Measurements from ENCODE around the gene ARHGAP5. TPM values are rescaled to one million over a fixed set of nuclear protein-coding genes. Genes with fewer than 3 reads are reported as not detected.
A peak's percentile ranks its signal among the peaks of the same experiment; 100 is the strongest.

The ARHGAP5 gene, protein sequence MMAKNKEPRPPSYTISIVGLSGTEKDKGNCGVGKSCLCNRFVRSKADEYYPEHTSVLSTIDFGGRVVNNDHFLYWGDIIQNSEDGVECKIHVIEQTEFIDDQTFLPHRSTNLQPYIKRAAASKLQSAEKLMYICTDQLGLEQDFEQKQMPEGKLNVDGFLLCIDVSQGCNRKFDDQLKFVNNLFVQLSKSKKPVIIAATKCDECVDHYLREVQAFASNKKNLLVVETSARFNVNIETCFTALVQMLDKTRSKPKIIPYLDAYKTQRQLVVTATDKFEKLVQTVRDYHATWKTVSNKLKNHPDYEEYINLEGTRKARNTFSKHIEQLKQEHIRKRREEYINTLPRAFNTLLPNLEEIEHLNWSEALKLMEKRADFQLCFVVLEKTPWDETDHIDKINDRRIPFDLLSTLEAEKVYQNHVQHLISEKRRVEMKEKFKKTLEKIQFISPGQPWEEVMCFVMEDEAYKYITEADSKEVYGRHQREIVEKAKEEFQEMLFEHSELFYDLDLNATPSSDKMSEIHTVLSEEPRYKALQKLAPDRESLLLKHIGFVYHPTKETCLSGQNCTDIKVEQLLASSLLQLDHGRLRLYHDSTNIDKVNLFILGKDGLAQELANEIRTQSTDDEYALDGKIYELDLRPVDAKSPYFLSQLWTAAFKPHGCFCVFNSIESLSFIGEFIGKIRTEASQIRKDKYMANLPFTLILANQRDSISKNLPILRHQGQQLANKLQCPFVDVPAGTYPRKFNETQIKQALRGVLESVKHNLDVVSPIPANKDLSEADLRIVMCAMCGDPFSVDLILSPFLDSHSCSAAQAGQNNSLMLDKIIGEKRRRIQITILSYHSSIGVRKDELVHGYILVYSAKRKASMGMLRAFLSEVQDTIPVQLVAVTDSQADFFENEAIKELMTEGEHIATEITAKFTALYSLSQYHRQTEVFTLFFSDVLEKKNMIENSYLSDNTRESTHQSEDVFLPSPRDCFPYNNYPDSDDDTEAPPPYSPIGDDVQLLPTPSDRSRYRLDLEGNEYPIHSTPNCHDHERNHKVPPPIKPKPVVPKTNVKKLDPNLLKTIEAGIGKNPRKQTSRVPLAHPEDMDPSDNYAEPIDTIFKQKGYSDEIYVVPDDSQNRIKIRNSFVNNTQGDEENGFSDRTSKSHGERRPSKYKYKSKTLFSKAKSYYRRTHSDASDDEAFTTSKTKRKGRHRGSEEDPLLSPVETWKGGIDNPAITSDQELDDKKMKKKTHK (N-terminal part only)
- total RNA-seq = 89.5 TPM

DNA sequence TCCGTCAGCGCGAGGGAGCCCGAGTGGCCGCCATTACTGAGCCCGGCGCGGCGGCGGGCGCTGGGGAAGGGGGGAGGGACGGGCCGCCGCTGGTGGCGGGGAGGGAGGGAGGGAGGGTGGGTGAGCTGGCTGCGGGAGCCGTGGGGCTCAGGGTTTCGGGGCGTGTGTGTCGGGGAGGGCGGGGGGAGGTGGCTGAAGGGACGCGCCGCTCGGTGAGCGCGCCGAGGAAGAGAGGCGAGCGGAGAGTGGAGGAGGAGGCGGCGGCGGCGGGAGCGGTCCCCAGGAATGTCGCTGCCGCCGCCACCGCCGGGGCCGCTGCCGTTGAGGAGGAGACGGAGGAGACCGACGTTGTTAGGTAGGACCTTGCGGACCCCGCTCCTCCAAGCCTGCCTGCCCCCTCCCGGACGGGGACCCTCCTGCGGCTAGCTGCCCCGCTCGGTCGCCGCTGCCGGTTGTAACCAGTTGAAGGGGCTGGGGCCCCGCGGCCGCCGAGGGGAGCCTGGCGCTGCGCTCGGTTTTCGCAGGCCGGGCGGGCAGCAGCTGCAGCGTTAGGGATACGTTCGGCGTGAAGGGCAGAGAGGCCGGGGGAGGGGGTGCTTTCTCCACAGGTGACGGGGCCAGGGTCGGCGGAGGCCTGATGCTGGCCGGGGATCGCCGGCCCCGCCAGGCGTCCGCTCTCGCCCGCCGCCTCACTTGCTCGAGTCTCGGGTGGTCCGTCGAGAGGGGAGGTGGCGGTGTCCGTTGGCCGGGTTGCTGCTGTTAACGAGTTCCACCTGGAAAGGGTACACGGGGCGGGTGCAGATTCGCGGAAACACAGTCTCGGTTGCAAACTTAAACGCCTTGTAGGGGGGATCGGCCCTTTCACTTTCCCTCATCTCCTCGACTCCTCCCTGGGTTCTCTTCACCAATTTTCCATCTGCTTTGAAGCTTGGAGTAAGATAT is at the start of gene ARHGAP5:
Gene ARHGAP5, plus strand, starts transcription at position 224 of the 942 bp plus-strand sequence. CDS start 13,366 bp downstream, outside the sequence.
- peaks cover 12% of the 10 kb centered on the region for H3K4me1 ChIP-seq (ENCODE audit: insufficient read depth, low read length)
- no peaks in the 10 kb centered on the region for H3K9me3 ChIP-seq (ENCODE audit: low read depth, low read length)
- no peaks in the 10 kb centered on the region for H3K27me3 ChIP-seq (ENCODE audit: insufficient read depth, low read length)
- peak within 1 kb of the TSS; percentile 69 for H3K4me3 ChIP-seq (ENCODE audit: low read length)

DNA sequence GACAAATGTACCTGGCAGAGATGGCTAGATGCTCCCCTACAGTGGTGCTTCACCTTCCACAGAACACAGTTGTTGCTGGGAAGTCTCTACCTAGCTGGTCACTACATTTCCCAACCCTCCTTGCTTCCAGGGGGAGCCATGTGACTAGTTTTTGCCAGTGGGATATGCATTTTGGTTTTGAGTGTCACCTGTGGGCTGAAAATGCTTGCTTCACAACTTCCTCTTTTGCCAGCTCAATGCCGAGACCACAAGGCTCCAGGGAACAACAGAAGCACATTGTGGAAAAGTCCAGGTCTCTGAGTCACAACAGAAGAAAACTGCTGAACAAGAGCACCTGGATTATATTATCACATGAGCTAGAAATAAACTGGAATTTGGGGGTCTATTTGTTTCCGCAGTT is 48.5 kb upstream of the ARHGAP5 start:
- Histone ChIP-seq H3K4me3 (ENCODE audit: low read length) (no peak overlapping the region), H3K9me3 (ENCODE audit: low read depth, low read length) (no peaks in the 10 kb centered on the region), H3K27me3 (ENCODE audit: insufficient read depth, low read length) (no peaks in the 10 kb centered on the region), H3K4me1 (ENCODE audit: insufficient read depth, low read length) (no peaks in the 10 kb centered on the region)

DNA sequence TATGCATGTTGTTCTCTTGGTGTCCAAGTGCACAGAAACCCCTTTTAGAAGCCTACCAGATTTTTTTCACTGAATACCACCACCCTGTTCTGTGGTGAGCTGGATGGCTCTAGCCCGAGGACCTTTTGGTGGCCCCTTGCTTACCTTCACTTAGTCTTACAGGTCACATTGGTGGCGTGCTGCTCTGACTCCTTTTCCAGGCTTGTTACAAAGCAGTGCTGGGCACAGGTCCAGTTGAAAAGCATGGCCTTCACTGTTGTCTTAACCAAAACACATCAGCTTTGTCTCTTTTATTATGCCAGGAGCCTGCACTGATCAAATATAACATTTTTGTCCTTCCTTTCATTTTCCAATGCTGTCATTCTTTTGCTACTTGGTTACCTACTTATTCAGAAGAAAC is 43.6 kb upstream of the ARHGAP5 start:
- H3K9me3 ChIP-seq (ENCODE audit: low read depth, low read length) = no peaks in the 10 kb centered on the region
- H3K4me1 ChIP-seq (ENCODE audit: insufficient read depth, low read length) = no peaks in the 10 kb centered on the region
- no peak overlapping the region for H3K4me3 ChIP-seq (ENCODE audit: low read length)
- no peaks in the 10 kb centered on the region for H3K27me3 ChIP-seq (ENCODE audit: insufficient read depth, low read length)

DNA sequence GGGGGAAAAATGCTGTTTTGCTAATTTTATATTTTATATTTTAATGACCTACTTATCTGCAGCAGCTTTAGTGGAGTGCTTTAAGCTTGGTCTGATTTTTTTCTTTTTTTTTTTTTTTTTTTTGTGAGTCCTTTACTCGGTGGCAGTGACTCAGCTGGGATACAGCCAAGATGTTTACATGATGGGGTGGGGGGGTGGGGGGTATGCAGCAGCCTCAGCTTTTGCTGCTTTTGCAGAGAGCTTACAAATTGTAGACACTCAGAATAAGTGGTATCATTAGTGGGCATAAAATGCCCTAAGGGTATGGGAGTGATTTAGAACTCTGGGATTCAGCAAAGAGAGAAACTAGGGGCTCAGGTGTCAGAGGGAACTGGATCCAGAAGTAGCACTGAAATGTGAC is 38.2 kb upstream of the ARHGAP5 start:
- Histone ChIP-seq H3K27me3 (ENCODE audit: insufficient read depth, low read length) (no peaks in the 10 kb centered on the region), H3K4me1 (ENCODE audit: insufficient read depth, low read length) (no peaks in the 10 kb centered on the region), H3K4me3 (ENCODE audit: low read length) (no peak overlapping the region), H3K9me3 (ENCODE audit: low read depth, low read length) (no peaks in the 10 kb centered on the region)

DNA sequence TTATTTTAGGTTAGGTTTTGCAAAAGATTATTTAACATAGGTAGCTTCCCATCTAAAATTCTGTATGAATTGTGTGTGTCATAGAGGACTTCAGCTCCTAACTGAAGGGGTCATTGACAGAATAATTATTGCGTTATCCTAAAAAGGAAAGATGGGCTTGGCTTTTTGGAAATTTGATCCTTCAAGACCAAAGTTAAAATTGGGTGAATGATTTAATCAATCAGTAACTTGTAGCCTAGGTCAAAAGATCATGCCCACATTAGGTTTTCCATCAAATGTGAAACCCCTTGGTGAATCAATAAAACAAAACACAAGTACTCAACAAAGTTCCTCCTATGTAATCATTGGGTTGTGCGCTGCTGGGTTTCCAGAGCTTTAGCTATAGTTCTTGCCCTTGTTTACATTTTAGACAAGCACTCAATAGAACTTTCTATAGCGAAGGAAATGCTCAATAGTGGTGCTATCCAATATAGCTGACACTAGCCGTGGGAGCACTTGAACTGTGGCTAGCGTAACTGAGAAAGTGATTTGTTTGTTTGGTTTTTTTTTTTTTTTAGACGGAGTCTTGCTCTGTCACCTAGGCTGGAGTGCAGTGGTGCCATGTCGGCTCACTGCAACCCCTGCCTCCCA is 37.6 kb upstream of the ARHGAP5 start:
- no peaks in the 10 kb centered on the region for H3K9me3 ChIP-seq (ENCODE audit: low read depth, low read length)
- H3K4me1 ChIP-seq (ENCODE audit: insufficient read depth, low read length) = no peaks in the 10 kb centered on the region
- H3K4me3 ChIP-seq (ENCODE audit: low read length) = no peak overlapping the region
- no peaks in the 10 kb centered on the region for H3K27me3 ChIP-seq (ENCODE audit: insufficient read depth, low read length)

DNA sequence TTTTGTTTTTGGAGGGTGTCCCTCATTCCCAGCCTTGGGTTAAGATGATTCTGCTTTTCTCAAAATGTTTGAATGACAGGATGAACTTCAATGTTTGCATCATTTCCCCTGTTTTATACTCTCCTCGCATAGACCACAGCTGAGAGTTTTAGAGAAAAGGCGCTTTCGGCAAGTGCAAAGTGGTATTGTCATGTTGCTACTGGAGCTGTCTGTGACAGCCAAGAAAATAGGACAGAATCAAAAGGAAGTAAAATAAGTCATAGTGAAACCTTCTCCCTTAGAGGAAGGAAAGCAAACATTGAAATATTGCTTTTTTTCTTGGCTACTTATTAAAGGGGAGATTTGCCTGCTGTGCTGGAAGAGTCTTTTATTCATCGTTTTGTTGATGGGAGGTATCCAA is 33.5 kb upstream of the ARHGAP5 start:
- Histone ChIP-seq H3K9me3 (ENCODE audit: low read depth, low read length) (no peaks in the 10 kb centered on the region), H3K27me3 (ENCODE audit: insufficient read depth, low read length) (no peaks in the 10 kb centered on the region), H3K4me1 (ENCODE audit: insufficient read depth, low read length) (no peaks in the 10 kb centered on the region), H3K4me3 (ENCODE audit: low read length) (no peak overlapping the region)

DNA sequence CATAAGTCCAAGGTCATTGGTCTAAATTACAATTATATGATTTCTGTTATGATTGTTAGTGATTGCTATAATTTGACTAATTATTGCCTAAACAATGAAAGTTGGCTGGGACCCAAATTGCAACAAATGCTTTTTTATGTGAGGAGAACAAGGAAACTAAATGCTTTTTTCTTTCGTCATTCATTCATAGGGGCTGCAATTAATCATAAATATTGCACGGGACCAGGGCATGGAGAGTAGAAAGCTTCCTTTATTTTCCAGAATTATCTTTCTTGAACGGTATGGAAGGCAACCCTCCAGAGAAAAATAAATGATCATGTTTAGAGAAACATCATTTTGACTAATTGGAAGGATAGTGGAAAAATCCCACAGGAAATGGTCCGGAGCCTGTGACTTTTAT is 32.6 kb upstream of the ARHGAP5 start:
- H3K27me3 ChIP-seq (ENCODE audit: insufficient read depth, low read length) = no peaks in the 10 kb centered on the region
- peaks cover 6% of the 10 kb centered on the region for H3K4me1 ChIP-seq (ENCODE audit: insufficient read depth, low read length)
- H3K9me3 ChIP-seq (ENCODE audit: low read depth, low read length) = no peaks in the 10 kb centered on the region

DNA sequence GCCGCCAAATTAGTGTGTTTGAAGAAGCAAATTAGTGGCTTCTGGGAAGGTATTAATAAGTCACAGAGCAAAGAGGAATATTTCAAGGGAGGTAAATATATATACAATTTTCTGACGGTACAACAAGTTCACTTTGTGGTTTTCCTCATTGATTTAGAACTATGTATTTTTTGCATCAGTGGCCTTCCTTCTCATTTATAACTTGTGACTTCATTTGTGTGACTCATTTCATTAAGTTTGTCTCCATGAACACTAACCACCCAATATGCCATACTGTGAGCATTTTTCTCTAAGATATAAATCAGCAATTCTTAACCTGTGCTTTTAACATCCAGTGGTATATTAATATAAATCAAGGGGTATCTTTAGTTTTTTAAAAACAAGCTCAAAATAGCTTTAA is 29.3 kb upstream of the ARHGAP5 start:
- Histone ChIP-seq H3K27me3 (ENCODE audit: insufficient read depth, low read length) (no peaks in the 10 kb centered on the region), H3K9me3 (ENCODE audit: low read depth, low read length) (no peaks in the 10 kb centered on the region), H3K4me3 (ENCODE audit: low read length) (no peak overlapping the region), H3K4me1 (ENCODE audit: insufficient read depth, low read length) (peaks cover 14% of the 10 kb centered on the region)

More for the DNA sequence above, 32.6 kb upstream of the ARHGAP5 start:
- H3K4me3 ChIP-seq (ENCODE audit: low read length) = no peak overlapping the region

DNA sequence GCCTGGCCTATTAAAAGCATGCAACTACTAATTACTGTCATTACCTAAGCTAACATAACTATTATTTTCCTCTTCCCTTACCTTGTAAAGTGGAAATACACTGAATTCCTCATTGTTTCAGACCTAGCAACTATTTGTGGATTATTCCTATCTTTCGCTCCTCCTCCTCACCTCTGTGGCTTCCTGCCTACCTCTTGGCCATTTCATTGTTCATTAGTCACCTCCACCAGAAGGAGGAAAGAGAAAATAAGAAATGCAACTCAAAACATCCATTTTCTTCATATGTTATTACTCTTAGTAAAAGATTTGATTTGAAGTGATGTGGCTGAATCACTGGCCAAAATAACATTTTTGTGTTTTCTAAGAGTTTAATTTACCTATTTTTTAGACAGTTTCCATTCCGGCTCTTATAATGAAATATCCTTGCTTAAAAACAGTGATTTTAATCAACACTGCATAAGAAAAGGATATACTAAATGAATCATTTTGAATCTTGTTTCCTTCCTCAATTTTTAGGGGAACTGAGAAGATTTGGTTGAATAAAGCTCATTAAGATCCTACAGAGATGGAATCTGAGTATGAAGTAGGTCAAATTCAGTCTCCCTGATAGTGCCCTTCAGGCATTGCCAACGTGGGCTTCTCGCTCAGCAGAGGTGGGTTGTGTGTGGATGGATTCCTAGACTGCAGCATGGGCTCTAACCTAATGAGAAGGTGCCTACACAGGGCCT is 27.6 kb upstream of the ARHGAP5 start:
- no peak overlapping the region for H3K4me3 ChIP-seq (ENCODE audit: low read length)
- H3K27me3 ChIP-seq (ENCODE audit: insufficient read depth, low read length) = no peaks in the 10 kb centered on the region
- peaks cover 14% of the 10 kb centered on the region for H3K4me1 ChIP-seq (ENCODE audit: insufficient read depth, low read length)
- H3K9me3 ChIP-seq (ENCODE audit: low read depth, low read length) = no peaks in the 10 kb centered on the region

DNA sequence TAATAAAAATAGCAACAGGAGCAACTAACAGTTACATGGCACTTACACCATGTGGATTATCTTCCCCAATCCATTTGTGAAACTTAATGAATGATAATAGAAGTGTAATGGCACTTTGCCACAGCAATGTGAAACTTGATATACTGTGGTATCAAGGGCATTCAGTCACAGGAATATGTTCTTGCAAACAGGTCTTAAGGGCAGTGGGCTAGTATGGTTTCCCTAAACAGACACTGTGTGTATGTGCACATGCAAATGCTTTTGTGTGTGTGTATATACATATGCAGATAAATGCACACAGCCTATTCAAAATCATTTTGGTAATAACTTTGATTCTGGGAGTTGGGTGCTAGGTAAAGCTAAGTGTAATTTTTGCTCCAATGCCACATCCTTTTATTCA is 26.2 kb upstream of the ARHGAP5 start:
- H3K27me3 ChIP-seq (ENCODE audit: insufficient read depth, low read length) = no peaks in the 10 kb centered on the region
- peaks cover 14% of the 10 kb centered on the region for H3K4me1 ChIP-seq (ENCODE audit: insufficient read depth, low read length)
- H3K9me3 ChIP-seq (ENCODE audit: low read depth, low read length) = no peaks in the 10 kb centered on the region
- H3K4me3 ChIP-seq (ENCODE audit: low read length) = no peak overlapping the region

DNA sequence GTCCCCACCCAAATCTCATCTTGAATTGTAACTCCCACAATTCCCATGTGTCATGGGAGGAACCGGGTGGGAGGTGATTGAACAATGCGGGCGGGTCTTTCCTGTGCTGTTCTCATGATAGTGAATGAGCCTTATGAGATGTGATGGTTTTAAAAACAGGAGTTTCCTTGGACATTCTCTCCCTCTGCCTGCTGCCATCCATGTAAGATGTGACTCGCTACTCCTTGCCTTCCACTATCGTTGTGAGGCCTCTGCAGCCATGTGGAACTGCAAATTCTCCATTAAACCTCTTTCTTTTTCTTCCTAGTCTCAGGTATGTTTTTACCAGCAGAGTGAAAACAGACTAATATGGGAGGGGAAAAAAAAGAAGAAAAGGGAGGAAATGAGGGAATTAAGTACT is 22.6 kb upstream of the ARHGAP5 start:
- H3K9me3 ChIP-seq (ENCODE audit: low read depth, low read length) = no peaks in the 10 kb centered on the region
- peaks cover 7% of the 10 kb centered on the region for H3K4me1 ChIP-seq (ENCODE audit: insufficient read depth, low read length)
- peaks cover 2% of the 10 kb centered on the region for H3K27me3 ChIP-seq (ENCODE audit: insufficient read depth, low read length)
- no peak overlapping the region for H3K4me3 ChIP-seq (ENCODE audit: low read length)

DNA sequence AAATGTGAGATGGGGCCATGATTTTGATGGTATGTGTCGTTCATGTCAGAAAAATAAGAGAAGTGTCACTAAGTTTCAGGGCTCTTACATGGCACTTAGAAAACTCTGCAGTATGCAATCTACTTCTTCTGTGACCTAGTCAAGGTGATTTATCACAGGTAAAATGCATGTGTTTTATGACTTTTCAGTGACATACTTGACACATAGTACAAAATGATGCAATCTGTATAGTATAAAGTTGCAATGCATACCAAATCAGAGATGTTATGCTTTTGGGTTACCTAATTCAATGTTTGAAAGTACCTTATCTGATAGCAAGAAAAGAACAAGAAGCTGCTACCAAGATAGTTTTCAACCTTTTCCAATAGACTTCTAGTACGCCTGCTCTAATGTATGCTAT is 21.9 kb upstream of the ARHGAP5 start:
- no peak overlapping the region for H3K4me3 ChIP-seq (ENCODE audit: low read length)
- H3K27me3 ChIP-seq (ENCODE audit: insufficient read depth, low read length) = peaks cover 2% of the 10 kb centered on the region
- H3K9me3 ChIP-seq (ENCODE audit: low read depth, low read length) = no peaks in the 10 kb centered on the region
- peaks cover 2% of the 10 kb centered on the region for H3K4me1 ChIP-seq (ENCODE audit: insufficient read depth, low read length)

DNA sequence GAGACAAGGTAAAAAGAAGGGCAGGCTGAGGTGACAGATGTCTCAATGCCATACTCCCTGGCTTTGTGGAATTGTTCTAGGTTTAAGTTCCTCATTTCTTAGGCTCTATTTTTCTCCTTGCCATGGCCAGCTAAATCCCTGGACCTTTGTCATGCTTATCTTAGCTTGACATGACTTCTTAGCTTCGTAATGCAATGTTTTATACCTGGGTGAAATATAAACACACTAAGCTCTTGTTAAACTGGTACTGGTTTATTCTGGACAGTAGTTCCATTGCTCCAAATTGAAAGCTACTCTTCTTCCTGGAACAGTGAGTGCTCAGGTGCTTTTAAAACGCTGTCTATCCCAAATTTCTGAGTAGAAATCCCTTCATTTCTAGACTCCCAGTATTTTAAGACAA is 17.4 kb upstream of the ARHGAP5 start:
- H3K27me3 ChIP-seq (ENCODE audit: insufficient read depth, low read length) = peaks cover 6% of the 10 kb centered on the region
- H3K9me3 ChIP-seq (ENCODE audit: low read depth, low read length) = no peaks in the 10 kb centered on the region
- no peaks in the 10 kb centered on the region for H3K4me1 ChIP-seq (ENCODE audit: insufficient read depth, low read length)
- H3K4me3 ChIP-seq (ENCODE audit: low read length) = no peak overlapping the region

Measured in mononuclear cell (primary cell).